Kidney epithelial cell (primary cell): Measurements from ENCODE around the gene HES2. TPM values are rescaled to one million over a fixed set of nuclear protein-coding genes. Genes with fewer than 3 reads are reported as not detected.

Source experiments
- DNase-seq: peaks from one replicate; pipeline ENCODE4 v3.0.0-alpha.2; 2010; ENCODE audit warnings: low read depth
- H3K27me3 ChIP-seq: 2 replicates; pipeline ENCODE4 v1.6.0; 2011; ENCODE audit warnings: low read length; ENCODE audit not compliant: control insufficient read depth, insufficient read depth
- H3K36me3 ChIP-seq: 2 replicates; pipeline ENCODE4 v1.5.1; 2011; ENCODE audit warnings: low read length; ENCODE audit not compliant: control insufficient read depth, insufficient read depth
- H3K4me3 ChIP-seq: 2 replicates; pipeline ENCODE4 v1.5.1; 2011; ENCODE audit warnings: low read depth, mild to moderate bottlenecking, control low read depth, low read length
- total RNA-seq: library from RNA; depleted of rRNA; stranded (reverse); fragments of >200 nt; gene quantifications from 2 replicates; pipeline ENCODE4 v1.2.3, GENCODE V29; 2015
- TF ChIP-seq, protein P1 (sequence below): IDR thresholded peaks from 2 replicates; pipeline ENCODE4 v1.5.1; 2011; ENCODE audit warnings: mild to moderate bottlenecking, moderate library complexity, low read length, control low read depth, inconsistent platforms; ENCODE audit not compliant: insufficient read depth, poor library complexity, severe bottlenecking

The HES2 gene
- total RNA-seq, 1 donor from 2014 or later: 15.9 TPM

DNA sequence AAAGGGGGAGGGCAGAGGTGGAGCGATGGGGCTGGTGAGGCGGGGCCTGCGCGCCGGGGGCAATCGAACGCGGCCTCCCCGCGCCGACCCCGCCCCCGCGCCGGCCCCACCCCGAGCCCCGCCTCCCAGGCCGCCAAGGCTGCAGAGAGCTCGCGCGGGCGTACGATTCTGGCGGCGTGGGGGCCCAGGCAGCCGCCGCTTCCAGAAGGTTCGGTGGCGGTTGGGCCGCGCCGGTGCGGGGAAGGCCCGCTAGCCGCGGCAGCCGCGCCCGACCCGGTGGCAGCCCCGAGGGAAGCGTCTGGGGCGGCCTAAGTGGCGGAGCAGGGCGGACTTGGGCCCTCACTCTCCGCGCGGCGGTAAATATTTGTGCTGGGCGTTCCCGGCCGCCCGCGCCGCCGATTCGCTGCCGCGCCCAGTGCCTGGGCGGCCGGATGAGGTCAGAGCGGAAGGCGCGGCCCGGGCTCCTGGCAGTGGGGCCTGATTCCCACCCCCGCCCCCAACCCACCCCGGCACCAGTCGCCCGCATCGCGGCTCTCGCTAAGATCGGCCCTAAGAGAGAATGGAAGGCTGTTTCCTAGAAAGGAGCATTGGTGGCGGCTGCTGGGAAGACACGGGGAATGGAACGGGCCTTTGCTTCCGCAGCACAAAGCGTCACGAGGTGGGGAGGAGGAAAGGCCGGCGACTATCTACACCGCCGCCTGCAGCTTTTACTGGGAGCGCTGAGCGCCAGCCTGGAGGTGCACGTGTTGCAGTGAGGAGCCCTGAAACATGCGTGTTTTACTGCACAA lies 26.1 kb downstream of the HES2 start, which contains the start of gene ACOT7:
Gene ACOT7, minus strand, starts transcription at position 368 of the 788 bp plus-strand sequence. CDS start 368 bp downstream, outside the sequence.
- Histone ChIP-seq H3K4me3 (peak within 1 kb of the TSS; percentile 62), H3K27me3 (no peaks in the 10 kb centered on the region), H3K36me3 (no peaks in the 10 kb centered on the region)
- TF ChIP-seq, protein P1, sequence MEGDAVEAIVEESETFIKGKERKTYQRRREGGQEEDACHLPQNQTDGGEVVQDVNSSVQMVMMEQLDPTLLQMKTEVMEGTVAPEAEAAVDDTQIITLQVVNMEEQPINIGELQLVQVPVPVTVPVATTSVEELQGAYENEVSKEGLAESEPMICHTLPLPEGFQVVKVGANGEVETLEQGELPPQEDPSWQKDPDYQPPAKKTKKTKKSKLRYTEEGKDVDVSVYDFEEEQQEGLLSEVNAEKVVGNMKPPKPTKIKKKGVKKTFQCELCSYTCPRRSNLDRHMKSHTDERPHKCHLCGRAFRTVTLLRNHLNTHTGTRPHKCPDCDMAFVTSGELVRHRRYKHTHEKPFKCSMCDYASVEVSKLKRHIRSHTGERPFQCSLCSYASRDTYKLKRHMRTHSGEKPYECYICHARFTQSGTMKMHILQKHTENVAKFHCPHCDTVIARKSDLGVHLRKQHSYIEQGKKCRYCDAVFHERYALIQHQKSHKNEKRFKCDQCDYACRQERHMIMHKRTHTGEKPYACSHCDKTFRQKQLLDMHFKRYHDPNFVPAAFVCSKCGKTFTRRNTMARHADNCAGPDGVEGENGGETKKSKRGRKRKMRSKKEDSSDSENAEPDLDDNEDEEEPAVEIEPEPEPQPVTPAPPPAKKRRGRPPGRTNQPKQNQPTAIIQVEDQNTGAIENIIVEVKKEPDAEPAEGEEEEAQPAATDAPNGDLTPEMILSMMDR: peak; percentile 35
- DNase-seq: peak; percentile 35

- H3K27me3 ChIP-seq: no peaks in the 10 kb centered on the region
- H3K36me3 ChIP-seq: no peaks in the 10 kb centered on the region
- no peak for DNase-seq
- peak overlapping the region; percentile 62 for H3K4me3 ChIP-seq
- TF ChIP-seq, protein P1: no peak
Observed at GRCh38 chr1:6392809-6393399, 26.8 kb downstream of the HES2 start.

DNA sequence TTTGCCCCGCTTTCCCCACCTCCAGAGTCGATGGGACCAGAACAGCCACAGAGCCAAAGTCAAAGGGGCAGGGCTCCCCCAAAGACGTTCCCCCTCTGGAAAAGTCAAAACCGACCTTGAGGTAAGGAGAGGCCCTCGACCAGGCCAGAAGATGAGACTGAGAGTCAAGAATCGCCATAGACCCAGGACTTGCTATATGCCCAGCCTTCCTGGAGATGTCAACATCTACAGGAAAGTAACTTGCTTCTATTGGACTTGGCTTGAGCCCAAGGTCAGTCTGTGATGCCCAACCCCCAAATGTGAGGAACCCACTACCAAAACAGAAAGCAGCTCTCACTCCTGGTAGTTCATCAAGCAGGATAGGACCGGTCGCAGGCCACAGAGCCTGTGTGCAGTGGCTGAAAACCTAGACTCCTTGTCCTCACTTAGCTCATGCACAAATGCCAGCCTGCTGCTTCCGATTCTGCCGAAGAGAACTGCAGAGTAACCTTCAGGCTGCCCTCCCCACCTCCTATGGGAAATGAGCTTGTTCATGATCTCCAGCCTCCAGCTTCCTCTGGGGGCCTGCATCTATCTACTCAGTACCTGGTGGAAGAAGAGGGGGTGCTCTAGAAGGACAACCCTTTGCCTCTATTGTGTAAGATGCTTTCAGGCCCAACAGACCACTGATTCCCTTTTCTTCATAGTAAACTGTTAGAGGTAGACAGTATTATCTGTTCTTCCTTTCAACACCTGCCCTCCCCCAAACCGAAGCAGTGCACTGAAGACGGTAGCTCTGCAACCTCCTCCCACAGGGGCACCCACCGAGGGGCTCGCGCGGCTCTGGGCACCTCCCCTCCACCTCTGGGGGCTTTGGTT lies 27.5 kb downstream of the HES2 start:
- TF ChIP-seq, protein P1: no peak
- H3K4me3 ChIP-seq: peak overlapping the region; percentile 62
- no peak for DNase-seq
- no peaks in the 10 kb centered on the region for H3K36me3 ChIP-seq
- H3K27me3 ChIP-seq: no peaks in the 10 kb centered on the region

- TF ChIP-seq, protein P1: no peak
- no peak overlapping the region for H3K4me3 ChIP-seq
- no peaks in the 10 kb centered on the region for H3K36me3 ChIP-seq
- H3K27me3 ChIP-seq: no peaks in the 10 kb centered on the region
- DNase-seq: no peak
Observed at GRCh38 chr1:6389971-6390370, 29.7 kb downstream of the HES2 start.

GRCh38 chr1:6386371-6386949 lies 33.3 kb downstream of the HES2 start:
- Histone ChIP-seq H3K27me3 (no peaks in the 10 kb centered on the region), H3K36me3 (no peaks in the 10 kb centered on the region), H3K4me3 (no peak overlapping the region)
- TF ChIP-seq, protein P1: no peak
- no peak for DNase-seq
